H1 (cell line): ENCODE results near the gene ECEL1. TPM values are rescaled to one million over a fixed set of nuclear protein-coding genes. Genes with fewer than 3 reads are reported as not detected.
A peak's percentile ranks its signal among the peaks of the same experiment; 100 is the strongest.

Source experiments
- CTCF ChIA-PET: fragments of 300-600 bp; sonication (Branson Sonifier 250); formaldehyde crosslinking; loops from one replicate; lab custom pipeline; 2021; ENCODE audit not compliant: partially characterized antibody; lab: Charles Lee
- POLR2A ChIA-PET: fragments of 300-600 bp; sonication (Branson Sonifier 250); formaldehyde crosslinking; loops from one replicate; lab custom pipeline; 2021; ENCODE audit warnings: inconsistent platforms; ENCODE audit not compliant: partially characterized antibody; lab: Charles Lee
- DNase-seq, 2 experiments: peaks; one replicate each; pipeline versions ENCODE4 v3.0.0 to v3.0.0-alpha.2; 2010 to 2022; ENCODE audit warnings: low spot score in 2 of 2, low read depth in 1 of 2, mixed read lengths in 1 of 2
- FAIRE-seq: peaks from 2 replicates; lab custom pipeline; 2011; peaks lifted over from hg19 to GRCh38; lab: Jason Lieb, UNC
- H2AFZ ChIP-seq: 2 replicates; pipeline ENCODE4 v1.8.1; 2012; ENCODE audit warnings: low read length, inconsistent platforms
- H2AK5ac ChIP-seq: 2 replicates; pipeline ENCODE4 v1.6.1; 2013; ENCODE audit warnings: low read depth, low read length
- H2BK120ac ChIP-seq: replicated peaks from 2 replicates; pipeline ENCODE3; 2013; ENCODE audit warnings: low read depth, low read length, inconsistent platforms
- H2BK12ac ChIP-seq: 2 replicates; pipeline ENCODE4 v1.6.1; 2013; ENCODE audit warnings: low read depth, low read length
- H2BK15ac ChIP-seq: 2 replicates; pipeline ENCODE4 v1.6.1; 2013; ENCODE audit warnings: low read length
- H2BK20ac ChIP-seq: 2 replicates; pipeline ENCODE4 v1.6.1; 2013; ENCODE audit warnings: low read length
- H2BK5ac ChIP-seq: 2 replicates; pipeline ENCODE4 v1.6.1; 2013; ENCODE audit warnings: low read depth, low read length
- H3K14ac ChIP-seq: 2 replicates; pipeline ENCODE4 v1.6.1; 2013; ENCODE audit warnings: inconsistent platforms; ENCODE audit not compliant: insufficient read length
- H3K18ac ChIP-seq: 2 replicates; pipeline ENCODE4 v1.6.1; 2013; ENCODE audit warnings: low read length; ENCODE audit errors: extremely low read depth
- H3K23ac ChIP-seq: 2 replicates; pipeline ENCODE4 v1.6.1; 2013; ENCODE audit warnings: inconsistent platforms; ENCODE audit not compliant: insufficient read length
- H3K23me2 ChIP-seq: 2 replicates; pipeline ENCODE4 v1.6.1; 2013; ENCODE audit warnings: low read depth, low read length
- H3K27ac ChIP-seq: 2 replicates; pipeline ENCODE4 v1.6.1; 2011; ENCODE audit warnings: low read depth, low read length, inconsistent platforms
- H3K27me3 ChIP-seq, 4 experiments: replicated peaks in 1 of 4; 1 replicate in 1 of 4; 2 replicates in 3 of 4; pipeline versions ENCODE4 v1.6.1 to v1.8.1; 2011 to 2013; ENCODE audit warnings: low read length in 3 of 4, mild to moderate bottlenecking in 3 of 4, inconsistent platforms in 2 of 4, mixed read lengths in 2 of 4, moderate library complexity in 1 of 4; ENCODE audit not compliant: control insufficient read depth in 3 of 4, insufficient read depth in 3 of 4; ENCODE audit errors: extremely low read depth in 1 of 4
- H3K36me3 ChIP-seq, 4 experiments: 2 replicates each; pipeline versions ENCODE4 v1.6.1 to v1.8.1; 2011 to 2013; ENCODE audit warnings: mild to moderate bottlenecking in 4 of 4, low read length in 3 of 4, moderate library complexity in 2 of 4, control low read depth in 1 of 4, inconsistent platforms in 1 of 4; ENCODE audit not compliant: insufficient read depth in 4 of 4, control insufficient read depth in 2 of 4
- H3K4ac ChIP-seq: replicated peaks from 2 replicates; pipeline ENCODE3; 2013; ENCODE audit warnings: low read length, low read depth, mixed read lengths, inconsistent platforms; ENCODE audit not compliant: insufficient read length
- H3K4me1 ChIP-seq, 4 experiments: replicated peaks in 1 of 4; 1 replicate in 1 of 4; 2 replicates in 3 of 4; pipeline versions ENCODE4 v1.6.1 to v1.8.1; 2011 to 2013; ENCODE audit warnings: low read length in 3 of 4, inconsistent platforms in 2 of 4, mixed read lengths in 1 of 4; ENCODE audit not compliant: insufficient read depth in 4 of 4, control insufficient read depth in 3 of 4
- H3K4me2 ChIP-seq, 2 experiments: 2 replicates each; pipeline versions ENCODE4 v1.6.1 to v1.8.1; 2011 to 2013; ENCODE audit warnings: low read depth in 2 of 2, low read length in 2 of 2, control low read depth in 1 of 2, inconsistent platforms in 1 of 2, mild to moderate bottlenecking in 1 of 2; ENCODE audit not compliant: insufficient read depth in 1 of 2
- H3K4me3 ChIP-seq, 4 experiments: fragments of 200-600, 300-600 bp in 1 of 4; sonication (generic), shearing (Covaris generic), sonication (Bioruptor Twin) in 1 of 4; 2 replicates each; pipeline versions ENCODE4 v1.5.1 to v1.8.1; 2011 to 2016; ENCODE audit warnings: low read length in 4 of 4, low read depth in 3 of 4, control low read depth in 2 of 4, inconsistent platforms in 2 of 4, mild to moderate bottlenecking in 2 of 4, mixed read lengths in 1 of 4, moderate library complexity in 1 of 4; ENCODE audit not compliant: insufficient read depth in 2 of 4; ENCODE audit errors: extremely low read depth in 1 of 4
- H3K56ac ChIP-seq: replicated peaks from 2 replicates; pipeline ENCODE3; 2013; ENCODE audit warnings: low read depth, mild to moderate bottlenecking, mixed read lengths, low read length, inconsistent platforms; ENCODE audit not compliant: insufficient read length
- H3K79me1 ChIP-seq: 2 replicates; pipeline ENCODE4 v1.6.1; 2013; ENCODE audit warnings: low read depth, low read length, control low read depth
- H3K79me2 ChIP-seq, 2 experiments: 2 replicates each; pipeline versions ENCODE4 v1.6.1 to v1.8.1; 2012 to 2013; ENCODE audit warnings: low read length in 2 of 2, mild to moderate bottlenecking in 2 of 2, inconsistent platforms in 1 of 2; ENCODE audit not compliant: insufficient read depth in 2 of 2, control insufficient read depth in 1 of 2
- H3K9ac ChIP-seq, 4 experiments: replicated peaks in 1 of 4; 1 replicate in 1 of 4; 2 replicates in 3 of 4; pipeline versions ENCODE4 v1.6.1 to v1.8.1; 2011 to 2013; ENCODE audit warnings: low read depth in 3 of 4, low read length in 3 of 4, control low read depth in 2 of 4, mild to moderate bottlenecking in 2 of 4, moderate library complexity in 2 of 4, inconsistent platforms in 1 of 4; ENCODE audit errors: extremely low read depth in 1 of 4
- H3K9me3 ChIP-seq, 2 experiments: 2 replicates each; pipeline versions ENCODE4 v1.6.1 to v1.8.1; 2012 to 2013; ENCODE audit warnings: mild to moderate bottlenecking in 2 of 2, moderate library complexity in 2 of 2, control low read depth in 1 of 2, inconsistent platforms in 1 of 2, low read depth in 1 of 2, low read length in 1 of 2, mixed read lengths in 1 of 2; ENCODE audit not compliant: insufficient read depth in 2 of 2
- H4K20me1 ChIP-seq, 2 experiments: replicated peaks in 1 of 2; 2 replicates each; pipeline versions ENCODE3 to v1.8.1; 2011 to 2013; ENCODE audit warnings: inconsistent platforms in 2 of 2, low read length in 2 of 2, mild to moderate bottlenecking in 1 of 2; ENCODE audit not compliant: insufficient read depth in 2 of 2, control insufficient read depth in 1 of 2
- H4K5ac ChIP-seq: 2 replicates; pipeline ENCODE4 v1.6.1; 2013; ENCODE audit warnings: low read length, low read depth, mixed read lengths, inconsistent platforms; ENCODE audit not compliant: insufficient read length
- H4K8ac ChIP-seq: 2 replicates; pipeline ENCODE4 v1.8.0; 2013; ENCODE audit warnings: mild to moderate bottlenecking, moderate library complexity, low read length, inconsistent platforms; ENCODE audit not compliant: insufficient read depth; ENCODE audit errors: extremely low read depth
- H4K91ac ChIP-seq: replicated peaks from 2 replicates; pipeline ENCODE3; 2013; ENCODE audit warnings: low read length, mixed read lengths, inconsistent platforms; ENCODE audit not compliant: insufficient read length
- CEBPB ChIP-seq: IDR thresholded peaks from 2 replicates; pipeline ENCODE4 v1.6.1; 2012; ENCODE audit warnings: low read depth, low read length
- CHD1 ChIP-seq: IDR thresholded peaks from 2 replicates; pipeline ENCODE4 v1.6.1; 2012; ENCODE audit warnings: low read depth, low read length, improper control_type of control experiment
- POU5F1 ChIP-seq: IDR thresholded peaks from 2 replicates; pipeline ENCODE4 v1.6.1; 2011; ENCODE audit warnings: low read depth, mild to moderate bottlenecking, low read length, moderate library complexity
- RBBP5 ChIP-seq: IDR thresholded peaks from 2 replicates; pipeline ENCODE4 v1.7.1; 2012; ENCODE audit warnings: low read depth, mild to moderate bottlenecking, inconsistent platforms, low read length, moderate library complexity, borderline replicate concordance
- SIN3A ChIP-seq, 2 experiments: IDR thresholded peaks in 1 of 2; conservative IDR thresholded peaks in 1 of 2; 2 replicates each; pipeline ENCODE4 v1.6.1; 2011 to 2012; ENCODE audit warnings: low read length in 2 of 2, improper control_type of control experiment in 1 of 2, low read depth in 1 of 2, mild to moderate bottlenecking in 1 of 2
- SIX5 ChIP-seq: IDR thresholded peaks from 2 replicates; pipeline ENCODE4 v1.6.1; 2011; ENCODE audit warnings: mild to moderate bottlenecking, low read depth, low read length
- TCF12 ChIP-seq: IDR thresholded peaks from 2 replicates; pipeline ENCODE4 v1.6.1; 2011; ENCODE audit warnings: low read depth, mild to moderate bottlenecking, low read length
- WGBS, 2 experiments: shearing (Covaris generic) in 1 of 2; methylation state at CpG; one replicate each; pipeline versions ENCODE4 v1.1.6 to v1.1.7; 2013 to 2015; ENCODE audit warnings: low lambda C conversion rate in 2 of 2, mixed read lengths in 2 of 2, inconsistent platforms in 1 of 2, low coverage in 1 of 2, missing lambda C conversion rate in 1 of 2; ENCODE audit not compliant: insufficient replicate concordance in 2 of 2, insufficient coverage in 1 of 2, insufficient read length in 1 of 2; ENCODE audit errors: extremely low coverage in 1 of 2, missing lambda C conversion rate in 1 of 2; 5-methylcytosine and 5-hydroxymethylcytosine counted together
- polyA plus RNA-seq, 7 experiments: library from polyadenylated mRNA; depleted of rRNA in 3 of 7; stranded (reverse) in 5 of 7; unstranded in 2 of 7; fragments of >200 nt in 5 of 7; fragments of 200-250 nt in 2 of 7; gene quantifications; 1 replicate in 5 of 7; 2 replicates in 1 of 7; 4 replicates in 1 of 7; pipeline versions ENCODE4 v1.2.1 to v1.2.3, GENCODE V29; 2011 to 2013; ENCODE audit warnings: missing spikeins in 2 of 7, mixed read lengths in 2 of 7
- total RNA-seq: library from RNA; stranded (reverse); fragmentation: NEBNext Ultra II Directional; extraction: Animal tissue kit (Norgen Biotek cat#: 25700); gene quantifications from 2 replicates; pipeline ENCODE4 v1.2.1, GENCODE V29; 2021

Gene ECEL1
- total and polyA plus RNA-seq, 2 of the 8 experiments (the other 6 are each of a cell fraction or from before 2014, with no cell fraction given): 7.7 to 20.2 TPM

DNA sequence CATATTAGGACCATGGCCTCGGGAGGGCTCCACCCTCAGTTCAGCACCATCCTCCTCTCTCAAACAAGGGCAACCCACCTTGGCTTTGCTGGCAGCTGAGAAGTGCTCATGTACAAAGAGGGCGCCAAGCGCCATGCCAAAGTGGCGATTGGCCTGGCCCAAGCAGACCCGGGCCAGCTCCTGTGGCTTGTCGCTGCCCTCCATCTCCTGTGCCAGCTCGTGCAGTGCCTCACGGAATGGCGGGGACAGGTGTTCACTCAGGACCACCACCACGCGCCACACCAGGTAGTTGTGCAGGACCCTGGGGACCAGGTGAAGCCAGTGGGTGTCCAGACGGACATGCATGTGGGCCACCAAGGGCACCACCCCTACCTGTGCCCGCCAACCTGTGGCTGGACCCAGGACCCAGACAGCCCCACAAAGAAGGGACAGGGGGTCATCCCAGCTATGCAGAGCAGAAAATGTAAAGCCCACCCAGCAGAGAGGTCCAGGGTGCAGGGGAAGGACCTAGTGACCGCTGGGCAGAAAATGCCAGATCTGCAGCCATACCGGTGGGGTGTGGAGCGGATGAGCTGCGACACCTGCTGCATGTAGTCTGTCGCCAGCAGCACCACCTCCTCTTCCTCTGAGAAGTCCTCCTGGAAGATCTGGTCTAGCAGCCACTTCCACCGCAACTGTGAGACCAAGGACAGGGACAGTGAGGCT, 3.6 kb downstream of the ECEL1 start:
- no peak overlapping the region for H4K5ac ChIP-seq
- CTCF ChIA-PET: interaction anchor here (1.0 to 4.5 kb wide), 9 partner anchors 9 to 584 kb away, joined by 3 to 17 read pairs (median 3); partner anchors contain the start of gene PRSS56
- H3K4me3 ChIP-seq: no peak overlapping the region
- H3K14ac ChIP-seq: no peak overlapping the region
- no peak overlapping the region for H3K56ac ChIP-seq
- H2AK5ac ChIP-seq: no peak overlapping the region
- H3K4me1 ChIP-seq: peaks cover 0 to 28% (median 16%) of the 10 kb centered on the region in 4 experiments; a peak in 6 of 7 replicates
- H3K27ac ChIP-seq: no peak overlapping the region
- no peaks in the 10 kb centered on the region for H3K79me1 ChIP-seq
- H3K23me2 ChIP-seq: peaks cover 11% of the 10 kb centered on the region; the same call in 1 of the 2 replicates
- H3K27me3 ChIP-seq: peaks cover 35 to 54% (median 48%) of the 10 kb centered on the region in 4 experiments
- H4K20me1 ChIP-seq: peaks cover 4 to 13% of the 10 kb centered on the region in 2 experiments
- no peak overlapping the region for H4K8ac ChIP-seq
- no peak overlapping the region for H3K23ac ChIP-seq
- no peak for TF ChIP-seq POU5F1
- no peak for TF ChIP-seq SIX5
- no peak for TF ChIP-seq RBBP5
- no peak for TF ChIP-seq CHD1
- no peak for TF ChIP-seq SIN3A (conservative IDR thresholded peaks at IDR 0.05 in 1 of 2, IDR thresholded peaks at IDR 0.05 in 1 of 2; ENCODE audit: low read depth in 1 of 2, low read length in 2 of 2)
- no peak for TF ChIP-seq CEBPB
- TF ChIP-seq TCF12: no peak
- H2BK15ac ChIP-seq: no peak overlapping the region
- DNase-seq (no peak), FAIRE-seq (no peak)
- H3K4me2 ChIP-seq: no peak overlapping the region; a peak in 1 of 4 replicates
- H3K9me3 ChIP-seq: no peaks in the 10 kb centered on the region; a peak in 1 of 4 replicates
- H3K4ac ChIP-seq: no peak overlapping the region
- H3K79me2 ChIP-seq: no peaks in the 10 kb centered on the region
- no peak overlapping the region for H3K9ac ChIP-seq
- no peak overlapping the region for H2BK12ac ChIP-seq
- H3K36me3 ChIP-seq: peaks cover 0 to 11% (median 0%) of the 10 kb centered on the region in 4 experiments; a peak in 1 of 8 replicates
- H3K18ac ChIP-seq: no peak overlapping the region
- H2BK5ac ChIP-seq: no peak overlapping the region
- WGBS, 2 experiments: 87% methylated on average over 19 of the region's 19 CpGs; no CpG with 5 or more reads in 1 of the 2 experiments
- H4K91ac ChIP-seq: peak overlapping the region; percentile 27
- POLR2A ChIA-PET: no interaction called here
- no peak overlapping the region for H2BK20ac ChIP-seq
- no peak overlapping the region for H2BK120ac ChIP-seq
- no peak overlapping the region for H2AFZ ChIP-seq
